HS-27A (cell line): ENCODE results near the gene PTPRF.

Experiments used
- DNase-seq: peaks from one replicate; pipeline ENCODE4 v3.0.0-alpha.2; 2012; ENCODE audit warnings: low read depth, missing footprints

Gene PTPRF

GRCh38 chr1:43552813-43553212 lies 22.1 kb downstream of the PTPRF start:
- no peak for DNase-seq

DNA sequence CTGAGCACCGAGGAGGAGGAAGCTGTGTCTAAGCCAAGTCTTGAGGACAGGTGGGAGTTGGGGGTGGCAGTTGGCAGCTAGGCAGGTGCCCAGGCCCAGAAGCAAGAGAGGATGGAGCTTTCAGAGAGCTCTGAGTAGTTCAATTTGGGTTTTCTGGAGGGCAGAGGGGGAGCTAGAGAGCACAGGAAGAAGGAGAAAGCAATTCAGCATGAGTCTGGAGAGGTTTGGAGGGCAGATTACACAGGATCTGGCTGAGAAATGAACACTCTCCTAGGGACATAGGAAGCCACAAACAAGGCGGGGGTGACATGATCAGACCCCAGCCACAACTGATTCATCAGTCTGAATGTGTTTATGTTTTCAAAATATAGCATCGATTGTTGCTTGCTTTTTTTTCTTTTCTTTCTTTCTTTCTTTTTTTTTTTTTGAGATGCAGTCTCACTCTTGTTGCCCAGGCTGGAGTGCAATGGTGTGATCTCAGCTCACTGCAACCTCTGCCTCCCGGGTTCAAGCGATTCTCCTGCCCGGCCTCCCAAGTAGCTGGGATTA lies 23.8 kb downstream of the PTPRF start:
- DNase-seq: no peak

DNA sequence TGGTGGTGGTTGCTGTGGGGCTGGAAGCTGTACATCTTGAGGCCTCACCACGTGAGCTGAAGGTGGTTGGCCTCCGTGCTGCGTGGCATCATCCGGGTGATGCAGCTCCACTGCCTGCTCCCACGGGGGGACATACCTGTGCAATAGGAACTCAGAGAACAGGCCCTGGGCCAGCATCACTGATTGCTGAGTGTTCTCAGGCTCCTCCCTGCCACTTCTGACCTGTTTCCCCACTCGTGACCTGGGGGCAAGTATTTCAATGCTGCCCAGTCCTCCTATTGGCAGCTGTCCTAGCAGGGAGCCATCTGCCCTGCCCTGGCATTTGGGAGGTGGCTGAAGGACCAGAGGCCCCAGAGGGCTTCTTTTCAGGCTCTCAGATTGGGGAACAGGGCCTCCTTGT lies 26.1 kb downstream of the PTPRF start:
- DNase-seq: no peak

DNA sequence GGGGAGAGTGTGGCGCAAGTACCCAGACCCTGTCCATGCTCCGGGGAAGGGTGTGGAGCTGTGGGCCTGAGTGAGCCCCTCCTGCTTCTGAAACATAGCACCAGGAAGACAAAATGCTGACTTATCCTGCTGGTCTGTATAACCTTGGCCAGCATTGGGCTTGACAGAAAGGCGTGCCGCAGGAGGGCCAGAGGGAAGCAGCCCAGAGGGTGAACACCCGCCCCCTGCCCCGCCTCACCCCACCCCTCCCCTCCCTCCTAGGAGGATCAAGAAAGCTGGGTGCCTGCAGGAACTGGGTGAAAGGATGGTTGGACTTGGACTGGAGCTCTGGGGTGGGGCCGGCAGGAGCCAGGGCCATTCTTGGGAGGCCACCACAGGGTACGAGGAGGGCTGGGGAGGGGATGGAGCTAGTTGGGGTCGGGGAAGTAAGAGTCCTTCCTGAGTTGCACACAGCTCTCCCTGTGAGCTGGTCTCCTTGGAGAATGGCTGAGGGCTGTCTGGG lies 27.1 kb downstream of the PTPRF start:
- DNase-seq: no peak

- DNase-seq: no peak
Measured at GRCh38 chr1:43558346-43558841, 27.7 kb downstream of the PTPRF start.

GRCh38 chr1:43559714-43560113 lies 29.0 kb downstream of the PTPRF start:
- DNase-seq: no peak

DNA sequence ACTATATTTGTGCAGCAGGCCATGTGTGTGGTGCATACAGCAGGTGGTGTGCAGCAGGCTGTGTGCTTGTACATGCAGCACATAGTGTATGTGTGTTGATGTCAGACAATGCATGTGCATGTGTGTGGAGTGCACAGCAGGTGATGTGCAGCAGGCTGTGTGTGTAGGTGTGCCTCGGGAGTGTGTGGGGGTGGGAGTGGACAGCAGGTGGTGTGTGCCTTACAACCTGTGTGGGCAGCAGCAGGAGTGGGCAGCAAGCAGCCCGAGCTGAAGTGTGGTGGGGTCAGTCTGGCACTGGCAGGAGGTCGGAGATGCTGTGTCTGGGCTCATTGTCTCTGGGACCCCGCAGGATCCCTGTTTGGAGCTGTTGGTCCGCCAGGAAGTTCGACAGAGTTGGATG lies 29.6 kb downstream of the PTPRF start:
- no peak for DNase-seq

DNA sequence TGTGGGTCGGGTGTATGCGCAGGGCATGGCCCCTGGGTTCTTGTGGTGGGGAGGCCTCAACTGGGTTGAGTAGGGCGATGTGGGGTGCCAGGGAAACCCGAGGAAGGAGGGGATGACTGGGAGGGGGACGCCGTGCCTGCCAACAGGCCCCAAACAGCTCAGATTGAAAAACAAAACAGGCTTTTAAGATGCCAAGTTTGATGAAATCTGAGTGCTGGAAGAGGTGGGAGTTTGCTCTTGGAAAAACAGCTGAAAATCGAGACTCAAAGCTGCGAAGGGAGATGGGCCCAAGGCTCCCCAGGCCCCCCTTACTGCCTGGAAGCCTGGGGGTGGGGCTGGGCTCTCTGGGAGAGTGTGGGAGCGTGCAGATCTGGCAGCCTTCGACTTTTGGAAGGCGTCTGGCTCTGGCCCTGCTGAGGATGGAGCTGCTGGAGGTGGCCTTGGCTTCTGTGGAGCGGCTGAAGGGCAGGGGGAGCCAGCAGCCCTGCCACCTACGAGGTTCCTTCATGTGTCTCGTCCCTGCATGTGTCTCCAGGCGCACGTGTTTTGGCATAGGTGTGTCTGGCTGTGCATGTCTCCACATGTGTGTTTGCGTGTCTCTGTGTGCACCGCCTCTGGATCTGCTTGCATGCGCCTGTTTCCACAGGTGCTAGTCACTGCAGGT lies 33.3 kb downstream of the PTPRF start:
- DNase-seq: no peak

GRCh38 chr1:43564551-43565348 lies 34.1 kb downstream of the PTPRF start:
- DNase-seq: no peak

DNA sequence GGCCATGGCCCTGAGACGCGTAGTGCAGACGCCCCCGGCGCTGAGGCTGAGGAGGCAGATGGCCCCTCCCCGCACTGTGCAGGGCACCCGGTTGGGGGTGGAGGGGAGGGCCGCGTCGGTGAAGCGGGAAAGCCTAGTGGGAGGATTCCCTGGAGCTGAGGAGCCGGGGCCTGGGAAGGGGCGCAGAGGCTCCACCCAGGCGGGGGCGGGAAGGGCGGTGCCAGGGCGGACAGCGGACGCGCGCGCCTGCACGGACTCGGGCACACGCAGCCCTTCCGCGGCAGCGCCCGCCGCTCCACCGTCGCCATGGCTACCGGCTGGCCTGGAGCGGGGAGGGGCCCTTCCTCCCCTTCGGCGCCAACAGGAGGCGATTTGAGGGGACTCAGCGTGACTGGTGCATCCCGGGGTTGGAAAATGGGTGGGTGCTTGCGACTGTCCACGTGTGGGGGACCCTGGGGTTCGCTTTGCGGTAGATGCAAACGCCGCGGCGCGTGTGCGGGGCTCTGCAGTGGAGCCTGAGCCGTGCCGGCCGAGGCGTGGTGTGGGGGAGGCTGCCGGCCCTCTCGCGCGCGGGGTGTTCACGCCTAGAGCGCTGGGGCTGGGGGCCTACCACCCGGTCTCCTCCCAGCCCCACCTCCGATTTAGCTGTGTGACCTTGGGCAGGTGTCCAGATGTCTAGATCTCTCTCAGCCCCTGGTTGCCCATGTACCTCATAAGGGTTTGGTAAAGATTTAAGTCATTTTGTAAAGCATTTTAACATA lies 35.1 kb downstream of the PTPRF start:
- DNase-seq: no peak

- no peak for DNase-seq
Measured at GRCh38 chr1:43566382-43567044, 35.8 kb downstream of the PTPRF start.

DNA sequence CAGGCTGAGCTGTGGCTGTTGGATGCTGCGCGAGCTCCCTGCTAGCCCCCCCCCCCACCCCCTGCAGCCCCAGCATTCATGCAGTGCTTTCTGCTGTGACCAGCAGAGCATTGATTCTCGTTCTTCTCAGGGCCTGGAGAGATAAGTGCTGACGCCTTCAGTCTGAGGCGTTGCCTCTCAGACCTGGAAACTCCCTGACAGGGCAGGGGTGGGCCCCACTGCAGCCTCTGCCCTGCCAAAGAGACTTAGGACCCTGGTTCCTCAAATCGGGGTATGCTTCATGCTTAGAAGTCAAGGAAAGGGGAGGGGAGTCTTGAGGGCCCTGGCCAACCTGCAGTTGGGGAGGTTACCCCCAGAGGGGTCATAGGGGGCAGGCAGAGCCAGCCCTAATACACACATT lies 38.5 kb downstream of the PTPRF start:
- DNase-seq: no peak

DNA sequence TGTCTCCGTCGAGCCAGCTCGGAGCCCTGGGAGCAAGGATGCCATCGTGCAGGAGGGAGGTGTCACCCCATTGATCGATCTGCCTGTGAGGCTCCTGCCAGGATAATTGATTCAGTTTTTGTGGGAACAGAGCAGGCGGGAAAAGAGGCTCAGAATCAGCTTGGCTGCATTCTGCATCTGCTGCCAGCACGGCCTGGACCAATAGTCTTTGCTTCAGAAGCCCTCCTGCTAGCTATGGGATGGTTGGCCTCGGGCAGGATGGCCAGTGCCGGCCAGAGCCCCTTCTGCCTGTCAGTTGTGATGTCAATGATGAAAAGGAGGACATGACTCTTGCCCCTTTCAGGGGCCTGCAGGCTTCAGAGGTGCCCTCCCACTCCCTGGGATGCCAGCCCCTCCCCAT lies 39.6 kb downstream of the PTPRF start:
- no peak for DNase-seq

GRCh38 chr1:43570715-43571114 lies 40.0 kb downstream of the PTPRF start:
- no peak for DNase-seq

- DNase-seq: no peak
Measured at GRCh38 chr1:43572084-43572483, 41.4 kb downstream of the PTPRF start.

GRCh38 chr1:43572538-43572937 lies 41.9 kb downstream of the PTPRF start:
- DNase-seq: no peak

DNA sequence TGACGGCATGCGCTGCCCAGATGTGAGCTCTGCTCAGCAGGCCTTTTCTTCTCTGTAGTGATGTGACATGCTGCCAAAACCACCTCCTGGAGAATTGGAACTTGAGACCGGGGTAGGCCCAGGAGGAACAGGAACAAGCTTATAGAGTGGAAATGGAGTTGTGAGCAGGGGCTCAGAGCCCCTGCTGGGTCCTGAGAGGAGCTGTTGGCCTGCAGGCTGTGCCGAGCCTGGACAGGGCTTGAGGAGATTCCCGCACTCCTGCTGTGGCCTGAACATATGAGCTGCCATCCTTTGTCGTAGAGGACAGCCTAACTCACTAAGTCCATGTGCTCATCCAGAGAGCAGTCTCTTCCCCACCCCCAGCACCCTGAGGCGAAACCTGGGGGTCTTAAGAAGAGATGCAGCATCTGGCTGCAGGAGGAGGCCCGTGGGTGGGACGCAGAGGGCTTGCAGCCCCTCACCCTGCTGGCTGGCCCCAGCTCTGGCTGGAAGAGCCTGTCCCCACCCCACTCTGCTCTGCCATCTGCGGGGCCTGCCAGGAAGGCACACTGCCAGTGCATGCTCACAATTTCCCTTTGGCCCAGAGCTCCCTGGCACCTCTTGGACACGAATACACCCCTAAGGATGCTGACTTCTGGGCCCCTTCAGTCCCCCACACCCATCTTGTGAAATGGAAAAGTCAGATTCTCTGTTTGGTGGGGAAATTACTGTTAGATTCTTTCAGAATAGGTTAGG lies 42.5 kb downstream of the PTPRF start:
- no peak for DNase-seq

DNA sequence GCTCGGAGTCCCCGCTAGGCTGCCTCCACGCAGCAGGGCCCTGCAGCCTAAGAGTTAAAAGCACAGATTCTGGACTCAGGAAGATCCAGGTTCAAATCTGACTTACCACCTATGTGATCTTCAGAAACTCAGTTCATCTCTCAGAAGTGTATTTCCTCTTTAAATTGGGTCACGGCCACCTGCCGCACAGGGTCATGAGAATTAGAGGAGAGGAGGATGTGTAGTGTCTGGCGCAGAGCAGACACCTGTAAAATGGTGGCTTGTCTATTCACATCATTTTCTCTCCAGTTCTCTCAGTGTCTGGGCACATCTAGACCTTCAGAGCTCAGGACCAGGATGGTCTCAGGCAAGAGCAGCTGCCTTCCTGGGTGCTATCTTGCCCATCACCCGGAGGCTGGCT lies 45.8 kb downstream of the PTPRF start:
- DNase-seq: no peak

DNA sequence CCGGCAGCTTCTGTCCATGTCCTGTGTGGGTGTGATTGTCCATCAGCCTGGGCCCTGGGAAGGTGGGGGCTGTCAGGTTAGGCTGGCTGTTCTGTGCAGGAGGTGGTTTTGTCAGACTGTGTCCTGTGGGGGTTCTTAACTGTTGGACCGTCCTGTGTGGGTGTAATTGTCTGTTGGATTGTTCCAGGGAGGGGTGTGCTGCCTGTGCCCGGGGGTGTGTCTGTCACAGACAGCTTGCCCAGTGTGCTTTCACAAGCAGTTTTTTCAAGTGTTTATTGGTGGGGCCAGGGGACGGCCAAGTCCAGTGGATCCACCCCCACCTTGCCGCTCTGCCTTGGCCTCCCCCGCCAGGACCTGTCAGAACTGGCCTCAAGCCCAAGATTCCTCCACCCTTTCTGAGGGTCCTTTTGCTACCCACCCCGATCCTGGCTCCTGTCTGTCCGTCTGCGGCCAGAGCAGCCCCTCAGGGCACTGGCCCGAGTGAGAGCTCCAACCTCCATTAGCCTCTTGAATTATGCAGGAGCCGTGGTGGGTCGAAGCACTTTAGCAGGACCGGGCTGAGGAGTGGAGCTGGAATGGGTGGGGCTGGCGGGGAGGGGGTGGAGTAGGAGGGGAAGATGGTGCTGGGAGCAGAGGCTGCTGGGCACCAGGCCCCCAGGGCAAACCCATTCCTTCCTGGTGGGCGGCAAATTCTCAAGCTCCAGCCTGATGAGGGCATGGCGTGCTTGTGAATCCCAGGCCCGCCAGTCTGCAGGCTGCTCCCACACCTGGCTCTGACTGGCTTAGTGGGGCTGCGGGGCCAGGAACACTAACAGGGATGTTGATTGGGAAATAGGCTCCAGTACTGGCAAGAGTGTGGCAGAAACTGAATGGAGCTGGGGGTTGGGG lies 47.2 kb downstream of the PTPRF start:
- DNase-seq: no peak

DNA sequence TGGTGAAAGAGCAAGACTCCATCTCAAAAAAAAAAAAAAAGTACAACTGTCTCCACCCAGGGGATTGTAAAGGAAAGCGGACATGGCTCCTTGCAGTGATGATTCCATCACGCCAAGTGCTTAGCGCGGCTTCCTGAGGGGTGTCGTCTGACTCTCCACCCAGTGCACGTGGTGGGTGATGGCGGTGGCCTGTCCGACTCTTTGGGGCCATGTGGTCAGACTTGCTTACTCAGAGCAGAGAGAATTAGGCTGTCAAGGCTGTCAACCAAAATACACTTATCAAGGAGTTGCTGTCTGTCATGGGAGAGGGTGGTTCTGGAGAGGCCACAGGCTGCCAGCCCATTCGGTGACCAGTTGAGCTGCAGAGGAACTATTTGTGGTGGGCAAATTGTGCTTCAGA lies 49.4 kb downstream of the PTPRF start:
- DNase-seq: no peak
